ENCODE results near the gene FAH.

The FAH gene

GRCh38 chr15:80199869-80200268 is 47.1 kb downstream of the FAH start:
- DNase-seq (ENCODE audit: low spot score): no peak

GRCh38 chr15:80201256-80202015 is 48.6 kb downstream of the FAH start:
- no peak for DNase-seq (ENCODE audit: low spot score)

- no peak for DNase-seq (ENCODE audit: low spot score)
These were observed 49.2 kb downstream of the FAH start for GRCh38 chr15:80202016-80202315.

GRCh38 chr15:80202641-80203360 is 50.0 kb downstream of the FAH start:
- DNase-seq (ENCODE audit: low spot score): no peak

- no peak for DNase-seq (ENCODE audit: low spot score)
These were observed 50.6 kb downstream of the FAH start for GRCh38 chr15:80203361-80203885.

- DNase-seq (ENCODE audit: low spot score): no peak
These were observed 51.4 kb downstream of the FAH start for GRCh38 chr15:80204231-80204630.

- DNase-seq (ENCODE audit: low spot score): no peak
These were observed 55.1 kb downstream of the FAH start for GRCh38 chr15:80207887-80208286.

- no peak for DNase-seq (ENCODE audit: low spot score)
These were observed 56.2 kb downstream of the FAH start for GRCh38 chr15:80208758-80209734.

GRCh38 chr15:80210611-80211573 is 58.1 kb downstream of the FAH start:
- no peak for DNase-seq (ENCODE audit: low spot score)

GRCh38 chr15:80211976-80212375 is 59.2 kb downstream of the FAH start:
- no peak for DNase-seq (ENCODE audit: low spot score)

GRCh38 chr15:80214910-80215309 is 62.1 kb downstream of the FAH start:
- no peak for DNase-seq (ENCODE audit: low spot score)

GRCh38 chr15:80216141-80216540 is 63.3 kb downstream of the FAH start:
- no peak for DNase-seq (ENCODE audit: low spot score)

- DNase-seq (ENCODE audit: low spot score): no peak
These were observed 64.1 kb downstream of the FAH start for GRCh38 chr15:80216911-80217310.

- no peak for DNase-seq (ENCODE audit: low spot score)
These were observed 64.6 kb downstream of the FAH start for GRCh38 chr15:80217327-80217900.

- no peak for DNase-seq (ENCODE audit: low spot score)
These were observed 67.2 kb downstream of the FAH start for GRCh38 chr15:80219955-80220354.

- no peak for DNase-seq (ENCODE audit: low spot score)
These were observed 76.3 kb downstream of the FAH start for GRCh38 chr15:80228959-80229610.

- no peak for DNase-seq (ENCODE audit: low spot score)
These were observed 78.6 kb downstream of the FAH start for GRCh38 chr15:80231371-80231770.

- no peak for DNase-seq (ENCODE audit: low spot score)
These were observed 80.8 kb downstream of the FAH start for GRCh38 chr15:80233581-80233980.

GRCh38 chr15:80234883-80235282 is 82.1 kb downstream of the FAH start:
- DNase-seq (ENCODE audit: low spot score): peak; percentile 46

Data from hematopoietic multipotent progenitor cell treated with erythropoietin and hydrocortisone succinate and interleukin-3 and kit ligand, for 15 days (in vitro differentiated cells).